ENCODE measurements around the gene PHKB. TPM values are rescaled to one million over a fixed set of nuclear protein-coding genes. Genes with fewer than 3 reads are reported as not detected.
"Not testable (repeated sequence)": the region's sequence is repeated elsewhere in the genome, so short reads cannot be mapped to it uniquely, and the experiment has no call there.

The PHKB gene
- total RNA-seq (2014; rRNA removed; shearing (Covaris generic)), result 59.6 and 62.2 TPM in 2 replicates

DNA sequence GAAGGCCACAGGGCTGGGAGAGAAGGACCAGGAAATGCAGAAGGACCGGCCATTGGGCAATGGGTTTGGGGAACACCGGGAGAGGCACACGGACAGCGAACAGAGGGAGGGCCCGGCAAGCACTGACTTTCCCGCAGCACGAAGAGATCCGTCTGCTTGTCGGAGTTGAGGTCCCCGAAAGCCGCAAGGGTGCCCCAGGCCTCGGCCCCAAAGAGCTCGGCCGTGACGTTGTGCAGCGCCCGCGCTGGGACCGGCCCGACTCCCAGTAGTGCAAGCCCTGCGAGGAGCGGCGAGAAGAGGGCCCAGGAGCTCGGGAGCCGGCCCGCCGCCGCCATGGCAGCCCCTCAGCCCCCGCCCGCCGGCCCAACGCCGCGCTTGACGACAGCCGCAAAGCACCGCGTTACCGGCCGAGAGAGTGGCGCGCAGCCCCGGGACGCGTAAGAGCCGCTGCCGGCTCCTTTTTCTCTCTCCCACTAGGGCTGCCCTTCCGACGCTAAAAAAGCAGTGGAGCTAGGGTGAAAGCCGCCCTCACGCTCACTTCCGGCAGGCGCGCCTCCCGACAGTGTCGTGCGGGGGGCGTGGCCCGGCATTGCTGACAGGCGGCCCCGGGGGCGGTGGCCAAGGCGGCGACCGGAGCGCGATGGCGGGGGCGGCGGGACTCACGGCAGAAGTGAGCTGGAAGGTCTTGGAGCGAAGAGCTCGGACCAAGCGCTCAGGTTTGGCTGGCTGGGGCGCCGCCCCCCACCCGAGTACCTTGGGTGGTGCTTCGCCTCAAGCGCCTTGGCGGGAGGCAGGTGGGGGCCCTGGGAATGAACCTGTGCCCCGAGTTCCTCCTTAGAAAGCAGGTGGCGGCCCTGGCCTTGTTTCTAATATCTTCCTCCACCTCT, at the start of gene PHKB, which contains the start of gene ITFG1:
Gene PHKB, plus strand, starts transcription at position 621 of the 887 bp plus-strand sequence. Its CDS starts 20 bp downstream, at position 641.
Gene ITFG1, minus strand, starts transcription at position 353 of the 887 bp plus-strand sequence. Its CDS starts 18 bp downstream, at position 335.
- DNase-seq (ENCODE audit: low spot score), result peak; percentile 82

DNA sequence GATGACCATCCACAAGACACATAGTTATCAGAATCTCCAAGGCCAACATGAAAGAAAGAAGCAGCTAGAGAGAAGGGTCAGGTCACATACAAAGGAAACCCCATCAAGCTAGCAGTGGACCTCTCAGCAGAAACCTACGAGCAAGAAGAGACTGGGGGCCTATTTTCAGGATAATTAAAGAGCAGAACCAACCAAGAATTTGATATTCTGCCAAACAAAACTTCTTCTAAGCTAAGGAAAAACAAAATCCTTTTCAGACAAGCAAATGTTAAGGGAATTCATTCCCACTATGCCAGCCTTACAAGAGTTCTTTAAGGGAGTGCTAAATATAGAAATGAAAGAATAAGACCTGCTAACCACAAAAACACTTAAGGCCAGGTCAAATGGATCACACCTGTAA, 48.1 kb upstream of the PHKB start:
- no peak for DNase-seq (ENCODE audit: low spot score)

DNA sequence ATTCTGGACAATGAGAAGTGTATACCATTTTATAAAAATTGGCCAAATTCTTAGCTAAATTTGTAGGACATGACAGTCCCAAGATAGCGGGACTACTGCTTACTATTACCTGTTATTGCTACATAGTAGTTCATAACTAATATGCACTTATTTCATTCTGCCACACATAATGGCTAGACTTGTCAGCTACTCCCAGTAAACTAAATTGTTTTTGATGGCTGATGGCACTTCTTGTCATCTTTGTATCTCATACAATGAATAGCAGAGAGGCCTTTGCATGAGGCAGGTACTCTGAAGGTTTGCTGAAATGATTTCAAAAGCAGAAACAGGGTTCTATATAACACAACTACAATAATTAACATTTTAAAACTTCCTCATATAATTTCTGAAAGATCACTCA, 44.3 kb upstream of the PHKB start:
- no peak for DNase-seq (ENCODE audit: low spot score)

DNA sequence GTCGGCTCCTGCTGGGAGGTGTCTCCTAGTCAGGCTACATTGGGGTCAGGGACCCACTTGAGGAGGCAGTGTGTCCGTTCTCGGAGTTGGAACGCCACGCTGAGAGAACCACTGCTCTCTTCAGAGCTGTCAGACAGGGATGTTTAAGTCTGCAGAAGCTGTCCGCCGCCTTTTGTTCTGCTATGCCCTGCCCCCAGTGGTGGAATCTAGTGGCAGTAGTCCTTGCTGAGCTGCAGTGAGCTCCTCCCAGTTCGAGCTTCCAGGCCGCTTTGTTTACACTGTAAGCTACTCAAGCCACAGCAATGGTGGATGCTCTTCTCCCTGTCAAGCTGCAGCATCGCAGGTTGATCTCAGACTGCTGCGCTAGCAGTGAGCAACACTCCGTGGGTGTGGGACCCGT, 36.3 kb upstream of the PHKB start:
- no peak for DNase-seq (ENCODE audit: low spot score)

DNA sequence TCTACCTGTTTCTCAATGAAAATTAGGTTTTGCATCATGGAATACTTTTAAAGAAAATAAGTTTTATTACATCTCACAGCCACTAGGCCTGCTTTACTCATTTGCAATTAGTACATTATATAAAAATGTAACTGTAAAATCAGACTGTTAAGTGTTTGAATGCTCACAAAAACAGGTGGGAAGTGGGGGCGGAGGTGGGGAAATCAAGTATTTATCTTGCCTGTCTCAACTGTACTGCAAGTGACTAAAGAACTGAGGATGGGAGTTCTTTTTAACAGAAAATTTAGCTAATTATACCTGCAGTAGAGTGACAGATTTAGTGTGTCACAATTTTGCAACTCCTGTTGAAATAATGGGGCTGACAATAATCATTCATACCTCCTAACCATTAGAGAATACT, 34.3 kb upstream of the PHKB start:
- DNase-seq (ENCODE audit: low spot score), result no peak

DNA sequence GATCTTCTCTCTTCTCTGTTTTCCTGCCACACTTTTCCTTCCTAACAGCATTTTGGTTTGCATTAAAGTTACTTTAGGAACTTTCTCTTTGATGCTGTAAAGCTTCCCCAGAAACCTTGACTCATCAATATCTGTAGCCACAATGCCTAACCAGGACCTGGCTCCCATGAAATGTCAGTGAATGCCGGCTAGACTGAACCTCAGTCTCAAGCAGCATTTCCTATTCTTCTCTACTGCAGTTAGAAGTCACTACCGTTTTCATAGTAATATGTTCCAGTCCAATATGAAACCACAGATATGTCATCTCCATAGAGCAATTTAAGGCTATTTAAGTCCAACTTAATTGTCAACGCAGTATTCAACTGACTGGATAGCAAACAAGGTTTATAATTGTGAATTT, 29.2 kb upstream of the PHKB start:
- no peak for DNase-seq (ENCODE audit: low spot score)

DNA sequence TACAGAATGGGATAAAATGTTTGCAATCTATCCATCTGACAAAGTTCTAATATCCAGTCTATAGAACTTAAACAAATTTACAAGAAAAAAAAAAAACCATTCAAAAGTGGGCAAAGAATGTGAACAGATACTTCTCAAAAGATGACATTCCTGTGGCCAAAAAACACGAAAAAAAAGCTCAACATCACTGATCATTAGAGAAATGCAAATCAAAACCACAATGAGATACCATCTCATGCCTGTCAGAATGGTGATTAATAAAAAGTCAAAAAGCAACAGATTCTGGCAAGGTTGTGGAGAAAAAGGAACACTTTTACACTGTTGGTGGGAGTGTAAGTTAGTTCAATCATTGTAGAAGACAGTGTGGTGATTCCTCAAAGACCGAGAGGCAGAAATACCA, 26.9 kb upstream of the PHKB start:
- DNase-seq (ENCODE audit: low spot score), result not testable (repeated sequence)

DNA sequence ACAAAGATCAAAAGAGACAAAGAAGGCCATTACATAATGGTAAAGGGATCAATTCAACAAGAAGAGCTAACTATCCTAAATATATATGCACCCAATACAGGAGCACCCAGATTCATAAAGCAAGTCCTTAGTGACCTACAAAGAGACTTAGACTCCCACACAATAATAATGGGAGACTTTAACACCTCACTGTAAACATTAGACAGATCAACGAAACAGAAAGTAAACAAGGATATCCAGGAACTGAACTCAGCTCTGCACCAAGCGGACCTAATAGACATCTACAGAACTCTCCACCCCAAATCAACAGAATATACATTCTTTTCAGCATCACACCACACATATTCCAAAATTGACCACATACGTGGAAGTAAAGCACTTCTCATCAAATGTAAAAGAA, 21.1 kb upstream of the PHKB start:
- DNase-seq (ENCODE audit: low spot score), result not testable (repeated sequence)

DNA sequence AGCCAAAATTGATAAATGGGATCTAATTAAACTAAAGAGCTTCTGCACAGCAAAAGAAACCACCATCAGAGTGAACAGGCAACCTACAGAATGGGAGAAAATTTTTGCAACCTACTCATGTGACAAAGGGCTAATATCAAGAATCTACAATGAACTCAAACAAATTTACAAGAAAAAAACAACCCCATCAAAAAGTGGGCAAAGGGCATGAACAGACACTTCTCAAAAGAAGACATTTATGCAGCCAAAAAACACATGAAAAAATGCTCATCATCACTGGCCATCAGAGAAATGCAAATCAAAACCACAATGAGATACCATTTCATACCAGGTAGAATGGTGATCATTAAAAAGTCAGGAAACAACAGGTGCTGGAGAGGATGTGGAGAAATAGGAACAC, 18.2 kb upstream of the PHKB start:
- DNase-seq (ENCODE audit: low spot score), result not testable (repeated sequence)

DNA sequence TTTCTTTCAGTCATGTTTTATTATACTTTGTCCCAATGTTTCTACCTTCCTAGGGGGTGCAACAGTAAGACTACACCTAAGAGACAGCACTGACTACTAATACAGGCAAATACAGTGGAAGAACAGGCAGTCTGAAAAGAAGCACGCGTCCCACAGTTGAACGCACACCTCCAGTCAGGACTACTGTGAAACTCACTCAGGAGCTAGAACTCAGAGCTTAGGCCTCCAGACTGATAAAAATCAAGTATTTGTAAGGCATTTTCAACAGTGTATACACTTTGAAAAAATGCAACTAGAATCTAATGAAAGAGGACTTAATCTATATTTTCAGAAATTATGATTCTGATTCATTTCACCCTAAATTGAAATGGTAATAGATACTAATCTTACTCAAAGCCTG, 14.7 kb upstream of the PHKB start:
- DNase-seq (ENCODE audit: low spot score), result no peak

DNA sequence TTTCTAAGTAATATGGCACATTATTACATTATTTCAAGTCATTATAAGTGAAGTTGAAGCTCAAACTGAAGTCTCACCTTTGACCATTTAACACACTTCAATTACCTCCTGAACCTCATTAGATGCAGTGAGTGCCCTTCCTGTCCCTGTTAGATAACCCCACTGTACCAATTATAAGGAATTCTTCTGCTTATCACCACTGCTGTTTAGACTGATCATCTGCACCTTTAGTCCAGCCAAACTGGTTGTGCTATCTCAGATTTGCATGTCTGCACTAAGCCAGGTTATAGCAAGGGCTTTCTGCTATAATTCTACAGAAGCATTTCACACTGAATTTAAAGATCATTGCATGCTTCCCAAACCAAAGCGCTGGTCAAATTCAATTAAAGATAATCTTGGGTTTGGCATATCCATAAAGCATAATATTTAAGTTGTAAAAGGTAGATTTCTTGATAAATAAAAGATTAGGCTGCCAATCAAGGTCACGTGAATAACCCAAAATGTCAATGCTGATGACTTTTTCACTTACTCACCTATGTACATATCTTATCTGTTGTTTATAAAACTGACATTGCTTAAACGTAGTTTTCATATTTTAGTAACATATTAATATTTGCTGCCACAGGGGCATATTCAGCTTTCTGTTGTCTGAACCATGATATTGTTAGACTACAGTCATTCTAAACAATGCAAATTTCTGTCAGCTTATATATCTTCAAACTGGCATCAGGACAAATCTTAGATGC, 12.1 kb upstream of the PHKB start:
- DNase-seq (ENCODE audit: low spot score), result no peak

DNA sequence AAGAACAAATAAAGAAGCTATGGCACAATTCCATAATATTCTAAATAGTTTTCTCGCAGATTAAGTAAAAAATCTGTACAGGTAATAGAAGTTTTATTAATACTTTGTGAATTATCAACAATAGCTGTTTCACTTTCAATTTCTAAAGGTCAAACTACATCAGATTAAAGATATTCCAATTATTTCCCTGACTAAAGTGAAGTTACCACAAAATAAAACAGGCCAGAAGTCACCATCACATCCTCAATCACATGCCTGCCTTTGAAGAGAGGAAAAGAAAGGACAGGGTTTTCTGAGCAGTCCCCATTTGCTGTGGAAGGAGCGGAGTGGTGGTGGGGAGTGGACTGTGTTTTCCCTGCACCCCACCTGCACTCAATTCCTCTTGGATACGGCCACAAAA, 11.3 kb upstream of the PHKB start:
- DNase-seq (ENCODE audit: low spot score), result no peak

DNA sequence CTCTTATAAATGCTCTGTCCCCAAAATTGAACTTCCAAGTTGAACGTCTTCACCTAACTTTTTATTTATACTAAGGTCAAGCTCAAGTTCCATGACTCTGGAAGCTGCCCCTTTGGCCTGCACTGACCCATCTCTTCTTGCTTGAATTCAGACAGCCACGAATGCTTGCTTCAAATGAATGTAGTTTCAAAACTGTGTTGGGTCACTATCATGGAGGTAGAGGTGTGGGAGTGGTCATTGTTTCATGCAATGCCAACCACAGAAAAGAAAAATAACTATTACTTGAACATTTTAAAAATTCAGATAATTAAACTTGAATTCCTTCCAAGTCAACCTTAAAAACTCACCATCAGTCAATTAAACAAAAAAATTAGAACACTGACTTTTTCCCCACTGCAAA, 2.8 kb upstream of the PHKB start:
- no peak for DNase-seq (ENCODE audit: low spot score)

DNA sequence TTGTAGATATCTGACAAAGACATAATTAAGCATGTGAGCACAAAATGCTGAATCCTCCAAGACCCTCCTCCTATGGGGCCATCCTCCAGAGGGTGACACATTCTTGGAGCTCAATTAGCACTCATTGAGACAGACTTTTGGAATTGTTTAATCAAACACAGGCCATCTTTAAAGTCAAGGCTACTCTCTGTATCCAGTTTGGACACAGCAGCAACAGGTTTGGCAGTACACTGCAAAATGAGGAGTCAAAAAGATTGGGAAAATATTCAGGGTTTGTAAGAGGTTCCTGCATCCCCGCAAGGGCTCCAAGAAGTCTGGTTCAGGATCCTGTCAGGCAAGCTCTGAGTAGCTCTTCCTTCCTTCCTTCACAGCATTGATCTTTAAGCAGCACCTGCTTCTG, 1.5 kb upstream of the PHKB start:
- DNase-seq (ENCODE audit: low spot score), result no peak

DNA sequence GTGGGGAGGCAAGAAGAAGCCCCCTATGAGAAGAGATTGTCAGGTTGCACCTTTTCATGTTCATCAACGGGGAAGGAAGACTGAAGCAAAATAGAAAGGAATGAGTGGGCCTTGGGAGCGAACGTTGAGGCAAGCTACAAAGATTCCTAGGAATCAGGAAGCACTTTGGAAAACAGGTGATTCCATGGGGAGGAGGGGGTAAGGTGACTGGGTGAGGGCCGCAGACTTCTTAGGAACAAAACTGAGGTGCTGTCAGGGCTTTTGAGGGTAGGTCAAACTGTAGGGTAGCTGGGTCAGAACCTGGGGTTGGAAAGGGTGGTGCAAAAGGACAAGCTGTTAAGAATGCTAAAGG, 796 bp upstream of the PHKB start:
- peak; percentile 3 for DNase-seq (ENCODE audit: low spot score)

DNA sequence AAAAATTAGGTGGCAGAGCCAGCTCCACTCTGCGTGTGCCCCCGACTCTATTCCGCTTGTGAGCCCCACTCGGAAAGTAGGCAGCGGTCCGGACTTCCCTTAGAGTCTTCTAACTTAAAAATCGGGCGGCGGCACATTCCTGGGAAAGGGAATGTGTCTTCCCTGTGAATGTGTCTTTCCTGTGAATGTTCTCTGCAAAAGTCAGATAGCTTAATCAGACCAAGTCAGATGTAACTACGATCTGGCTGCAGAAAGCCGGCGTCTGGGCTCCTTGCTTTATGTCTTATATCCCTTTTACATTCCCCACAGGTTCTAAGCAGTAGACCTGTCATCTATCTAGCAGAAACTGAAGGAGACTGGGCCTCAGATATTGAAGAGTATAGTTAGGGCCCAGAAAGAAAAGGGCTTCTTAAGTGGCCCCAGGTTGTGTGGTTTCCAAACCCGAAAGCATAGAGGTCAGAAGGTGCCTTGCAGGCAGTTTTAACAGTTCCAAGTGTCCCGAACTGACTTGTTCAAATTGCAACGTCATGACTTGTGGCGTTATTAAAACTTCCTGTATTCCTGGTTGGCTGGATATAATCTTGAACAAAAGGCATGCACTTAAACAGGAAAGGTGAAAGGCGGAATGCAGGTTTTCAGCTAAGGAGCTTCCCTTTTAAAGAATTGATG, 601 bp downstream of the PHKB start:
- DNase-seq (ENCODE audit: low spot score), result peak; percentile 60

DNA sequence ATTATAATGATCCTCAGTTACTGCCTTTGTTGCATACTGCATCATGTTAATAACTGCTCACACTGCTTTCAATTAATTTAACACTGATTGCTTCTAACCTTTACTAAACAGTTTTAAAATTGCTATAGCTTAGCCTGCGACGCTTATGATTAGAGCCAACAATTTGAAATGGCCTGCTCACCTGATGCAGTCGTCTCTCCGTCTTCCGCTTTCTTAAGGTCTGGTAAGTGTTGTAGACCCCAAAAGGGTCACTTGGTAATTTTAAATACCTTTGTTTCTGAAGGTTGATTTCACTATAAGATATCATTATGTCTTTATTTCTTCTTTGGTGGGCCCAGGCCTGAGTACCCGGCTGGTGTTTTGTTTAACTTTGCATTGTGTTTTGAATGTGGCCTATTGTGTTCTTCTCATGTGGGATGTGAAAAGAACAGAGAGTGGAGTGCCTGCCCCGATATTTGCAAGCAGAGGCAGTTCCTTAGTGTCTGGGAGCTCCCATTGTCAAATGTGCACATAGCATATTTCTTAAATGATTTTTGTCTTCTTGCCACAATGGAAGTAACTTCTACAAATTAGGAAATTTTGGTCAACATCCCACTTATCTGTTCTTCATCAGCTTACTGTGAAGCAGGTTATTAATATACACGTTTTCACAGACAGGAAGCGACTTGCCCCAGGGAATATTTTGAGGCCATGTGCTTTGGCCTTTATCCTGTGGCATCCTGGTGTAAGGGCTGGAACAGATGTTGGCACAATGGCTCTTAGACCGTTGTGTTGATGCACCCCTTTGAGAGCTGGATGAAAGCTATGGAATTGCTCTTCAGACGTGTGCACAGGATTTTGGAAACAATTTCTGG, 2.9 kb downstream of the PHKB start:
- DNase-seq (ENCODE audit: low spot score), result no peak

DNA sequence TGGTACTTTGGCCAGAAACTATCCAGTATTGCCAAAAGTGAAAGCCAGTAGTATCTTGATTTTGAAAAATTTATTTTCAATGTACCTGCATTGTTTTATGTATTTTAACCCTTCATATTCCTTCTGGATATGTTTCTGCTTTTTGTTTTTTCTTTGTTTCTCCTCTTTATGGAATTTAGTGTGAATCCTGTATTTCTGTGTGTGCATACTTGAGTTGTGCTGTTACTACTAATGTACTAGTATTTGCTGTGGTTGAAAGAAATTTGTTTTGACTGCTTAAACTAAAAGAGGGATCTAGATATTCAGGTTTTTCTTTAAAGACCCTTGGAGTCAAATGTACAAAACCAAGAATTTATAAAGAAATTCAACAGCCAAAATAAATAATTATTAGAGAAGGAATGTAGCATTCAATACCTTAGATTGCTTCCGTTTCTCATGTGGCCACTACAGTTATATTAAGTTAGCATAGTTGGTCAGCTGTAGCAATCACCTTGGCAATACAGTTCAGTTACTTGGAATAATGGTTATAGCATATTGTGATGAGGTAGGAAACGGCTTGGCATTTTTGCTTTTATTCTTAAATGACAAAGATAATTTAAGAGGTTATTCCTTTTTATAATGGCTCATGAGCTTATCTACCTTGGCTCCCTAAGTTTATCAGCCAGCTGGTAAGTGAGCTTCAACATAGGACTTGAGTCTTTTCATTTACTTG, 4.9 kb downstream of the PHKB start:
- DNase-seq (ENCODE audit: low spot score), result no peak

DNA sequence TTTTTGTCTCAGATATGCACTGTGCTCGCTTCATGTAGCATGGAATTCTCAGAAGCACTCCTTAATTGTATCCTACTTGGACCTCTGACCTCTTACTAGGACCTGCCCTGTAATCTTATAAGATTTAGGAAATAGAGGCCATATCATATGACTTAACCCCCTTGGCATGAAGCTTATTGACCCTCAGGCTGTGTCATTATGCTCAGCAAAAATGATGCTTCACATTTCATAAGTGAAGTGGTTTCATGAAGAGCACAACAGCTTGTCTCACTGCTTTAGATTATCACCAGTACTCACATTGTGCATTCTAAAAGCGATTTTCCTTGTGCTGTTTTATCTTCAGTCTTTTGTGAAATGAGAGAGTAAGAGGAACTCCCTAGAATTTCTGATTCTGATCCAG, 6.4 kb downstream of the PHKB start:
- DNase-seq (ENCODE audit: low spot score), result no peak

DNA sequence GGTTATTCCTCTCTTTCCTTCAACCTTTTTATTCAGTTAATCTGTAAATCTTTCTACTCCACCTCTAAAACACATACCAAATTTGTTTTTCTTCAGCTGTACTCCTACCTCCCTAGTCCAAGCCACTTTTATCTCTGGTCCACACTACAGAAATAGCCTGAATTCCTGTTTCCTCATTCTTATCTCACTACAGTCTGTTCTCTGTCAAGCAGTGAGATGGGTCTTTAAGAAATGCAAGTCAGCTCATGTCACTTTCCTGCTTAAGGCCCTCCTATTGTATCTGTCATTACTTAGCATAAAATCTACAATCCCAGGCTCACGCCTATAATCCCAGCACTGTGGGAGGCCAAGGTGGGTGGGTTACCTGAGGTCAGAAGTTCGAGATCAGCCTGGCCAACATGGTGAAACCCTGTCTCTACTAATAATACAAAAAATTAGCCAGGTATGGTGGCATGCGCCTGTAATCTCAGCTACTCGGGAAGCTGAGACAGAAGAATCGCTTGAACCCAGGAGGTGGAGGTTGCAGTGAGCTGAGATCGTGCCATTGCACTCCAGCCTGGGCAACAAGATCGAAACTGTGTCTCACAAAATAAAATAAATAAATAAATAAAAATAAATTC, 7.0 kb downstream of the PHKB start:
- DNase-seq (ENCODE audit: low spot score), result not testable (repeated sequence)
